ENCODE data around the gene ZDHHC7.
"Not testable (repeated sequence)": the region's sequence is repeated elsewhere in the genome, so short reads cannot be mapped to it uniquely, and the experiment has no call there.

The ZDHHC7 gene

GRCh38 chr16:84938616-84939015 is 72.7 kb downstream of the ZDHHC7 start:
- not testable (repeated sequence) for DNase-seq (ENCODE audit: low read depth)

GRCh38 chr16:84937196-84938005 is 73.9 kb downstream of the ZDHHC7 start:
- DNase-seq (ENCODE audit: low read depth): no peak

DNA sequence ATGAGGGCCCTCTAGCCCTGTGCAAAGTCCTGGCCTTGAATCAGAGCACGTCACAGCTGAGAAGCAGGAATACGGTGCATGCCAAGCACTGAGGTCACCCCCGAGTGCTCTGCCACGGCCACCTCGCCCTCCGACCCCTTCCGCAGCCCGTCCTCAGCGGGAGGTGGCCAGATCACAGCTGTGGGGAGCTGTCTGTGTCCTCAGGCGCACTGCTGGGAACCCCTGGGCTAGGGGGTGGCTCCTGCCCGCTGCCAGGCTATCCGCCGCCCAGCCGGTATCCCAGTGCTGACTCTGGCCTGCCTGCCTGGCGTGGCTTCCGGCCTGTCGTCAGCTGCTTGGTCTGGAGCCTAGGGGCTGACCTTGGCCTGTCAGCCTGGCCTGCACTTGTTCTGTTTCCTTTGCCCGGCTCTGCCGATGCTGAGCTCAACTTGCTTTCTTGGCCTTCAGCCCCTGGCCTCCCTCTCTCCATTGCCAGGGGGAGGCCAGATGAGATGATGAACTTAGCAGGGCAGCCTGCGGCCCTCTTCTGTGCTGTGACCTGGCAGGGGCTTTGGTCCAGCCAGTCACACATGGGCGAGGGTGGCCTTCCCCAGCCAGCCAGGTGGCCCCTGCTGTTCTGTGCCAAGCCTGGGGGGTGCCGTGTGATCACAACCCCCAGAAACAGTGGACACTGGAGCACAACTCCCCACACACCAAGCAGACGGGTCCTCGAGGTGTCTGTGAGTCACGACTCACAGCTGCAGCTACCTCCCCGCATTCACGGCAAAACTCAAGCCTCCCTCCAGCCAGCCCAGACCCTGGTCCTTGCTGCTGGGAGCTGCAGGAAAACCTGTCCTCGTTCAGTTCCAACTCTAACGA is 77.3 kb downstream of the ZDHHC7 start:
- DNase-seq (ENCODE audit: low read depth): no peak

- DNase-seq (ENCODE audit: low read depth): no peak
Observed at GRCh38 chr16:84932681-84933080, 78.7 kb downstream of the ZDHHC7 start.

- no peak for DNase-seq (ENCODE audit: low read depth)
Observed at GRCh38 chr16:84931506-84931905, 79.8 kb downstream of the ZDHHC7 start.

DNA sequence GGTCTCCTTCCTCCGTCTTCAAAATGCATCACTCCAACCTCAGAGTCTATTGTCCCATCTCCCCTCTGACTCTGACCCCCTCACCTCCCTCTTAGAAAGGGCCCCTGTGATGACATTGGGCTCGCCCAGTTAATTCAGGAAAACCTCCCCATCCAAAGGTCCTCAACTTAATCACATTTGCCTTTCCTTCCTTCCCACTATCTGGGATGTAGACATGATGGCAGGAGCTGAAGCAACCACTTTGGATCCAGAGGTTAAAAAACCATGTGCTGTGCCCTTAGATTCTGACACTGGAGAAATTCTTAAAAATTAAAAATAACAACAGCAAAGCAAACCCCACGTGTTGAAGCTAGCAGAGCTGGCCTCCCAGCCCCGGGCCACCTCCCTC is 80.2 kb downstream of the ZDHHC7 start:
- DNase-seq (ENCODE audit: low read depth): no peak

GRCh38 chr16:84930298-84931106 is 80.8 kb downstream of the ZDHHC7 start:
- no peak for DNase-seq (ENCODE audit: low read depth)

DNA sequence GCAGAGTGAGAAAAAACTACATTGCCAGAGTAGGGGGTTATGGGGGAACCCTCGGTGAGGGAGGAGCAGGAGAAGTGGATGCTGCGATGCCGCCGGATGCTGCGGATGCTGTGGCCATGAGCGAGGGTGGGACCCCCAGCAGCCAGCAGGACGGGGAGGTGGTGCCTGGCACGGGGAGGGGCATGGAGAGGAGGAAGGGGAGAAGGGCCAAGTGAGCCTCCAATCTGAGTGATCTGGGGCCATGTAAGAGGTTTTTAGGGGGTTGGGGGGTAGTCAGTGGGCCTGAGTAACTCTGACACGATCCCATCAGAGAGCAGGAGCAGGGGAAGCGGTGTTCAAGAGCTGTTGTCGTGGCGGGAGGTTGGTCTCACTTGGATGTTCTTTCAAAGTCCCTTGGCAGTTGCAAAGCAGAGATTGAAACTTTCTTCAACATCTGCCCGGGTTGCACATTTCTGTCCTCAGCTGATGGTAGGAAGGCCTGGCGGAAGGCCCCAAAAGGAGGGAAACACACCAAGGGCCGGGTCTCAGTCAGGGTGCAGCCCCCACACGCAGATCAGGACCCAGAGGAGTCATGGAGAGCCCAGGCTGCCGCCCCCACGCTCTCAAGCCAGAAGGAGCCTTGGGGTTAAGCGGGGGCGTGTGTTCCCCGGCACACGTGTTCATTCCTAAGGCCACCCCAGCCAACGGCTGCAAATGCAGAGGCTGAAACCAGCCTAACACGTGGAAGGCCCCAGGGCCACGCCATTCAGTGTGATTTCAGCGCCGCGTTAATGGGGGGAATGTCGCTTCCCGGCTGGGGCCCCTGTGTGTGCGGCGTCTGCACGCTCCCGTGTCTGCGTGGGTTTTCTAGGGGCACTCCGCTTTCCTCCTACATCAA is 81.7 kb downstream of the ZDHHC7 start:
- DNase-seq (ENCODE audit: low read depth): no peak

- DNase-seq (ENCODE audit: low read depth): no peak
Observed at GRCh38 chr16:84928679-84929420, 82.5 kb downstream of the ZDHHC7 start.

DNA sequence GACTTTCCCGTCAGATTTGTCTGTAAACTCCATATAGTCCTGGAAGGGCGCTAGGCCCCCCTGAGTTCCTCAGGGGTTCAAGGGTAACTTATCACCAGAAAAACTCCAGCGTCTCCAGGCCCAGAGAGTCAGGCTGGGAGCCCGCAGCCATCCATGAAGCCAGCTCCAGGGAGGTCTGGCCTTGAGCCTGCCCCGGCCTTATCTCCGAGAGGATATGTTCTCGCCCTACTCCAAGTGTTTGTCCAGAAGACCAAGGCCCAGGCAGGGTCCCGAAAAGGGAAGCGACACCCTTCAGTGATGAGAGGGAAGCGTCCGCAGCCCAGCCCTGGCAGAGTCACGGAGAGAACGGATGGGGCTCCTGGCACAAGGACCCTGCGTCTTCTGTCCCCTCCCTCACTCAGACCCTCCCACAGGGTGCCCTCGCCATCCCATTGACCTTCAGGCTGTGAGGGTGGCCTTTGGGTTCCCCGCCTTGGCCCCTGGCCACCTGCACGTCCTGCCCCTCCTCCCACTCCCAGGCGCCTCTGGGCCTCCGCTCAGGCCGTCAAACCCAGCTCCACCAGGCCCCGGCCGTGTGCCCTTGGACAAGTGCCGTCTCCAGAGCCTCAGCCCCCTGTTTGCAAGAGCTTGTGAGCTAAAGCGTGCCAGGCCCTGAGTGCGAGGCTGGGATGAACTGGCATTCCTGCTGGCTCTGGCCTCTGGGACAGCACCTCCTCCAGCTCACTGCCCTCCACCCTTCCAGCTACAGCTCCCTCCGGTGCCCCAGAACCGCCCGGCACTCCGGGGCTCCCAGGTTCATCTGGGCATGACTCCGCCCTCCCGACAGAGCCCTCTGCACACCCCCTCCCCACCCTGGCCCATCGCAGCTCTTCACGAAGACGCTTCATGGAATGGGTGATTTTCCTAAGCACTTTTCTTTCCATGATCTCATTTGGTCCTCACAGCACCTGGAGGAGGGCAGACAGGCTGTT is 83.4 kb downstream of the ZDHHC7 start:
- no peak for DNase-seq (ENCODE audit: low read depth)

- no peak for DNase-seq (ENCODE audit: low read depth)
Observed at GRCh38 chr16:84926462-84926861, 84.9 kb downstream of the ZDHHC7 start.

DNA sequence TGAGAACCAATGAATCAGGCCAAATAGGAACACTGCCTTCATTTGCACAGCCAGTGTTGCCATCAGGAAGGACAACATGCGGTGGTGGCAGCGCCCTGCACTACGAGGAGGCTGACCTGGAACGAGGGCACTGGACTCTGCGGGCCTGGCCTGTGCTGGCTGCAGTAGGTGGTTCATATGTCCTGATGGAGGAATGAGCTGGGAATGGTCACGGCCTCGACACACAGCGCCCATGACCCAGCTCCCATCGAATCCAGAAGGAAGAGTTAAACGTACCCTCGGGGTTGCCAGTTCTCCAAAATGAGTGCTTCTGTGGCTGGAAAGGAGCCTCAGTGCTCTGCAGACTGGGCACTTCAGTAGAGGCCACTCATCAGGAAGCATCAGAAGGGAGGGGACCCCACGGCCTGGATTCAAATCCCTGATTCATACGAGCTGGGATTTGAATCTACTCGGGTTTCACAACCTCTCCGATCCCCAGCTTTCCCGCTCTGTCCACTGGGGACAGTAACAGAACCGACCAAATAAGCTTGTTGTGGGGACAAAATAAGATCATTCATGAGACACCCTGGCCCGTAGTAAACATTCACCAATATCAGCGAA is 85.5 kb downstream of the ZDHHC7 start:
- no peak for DNase-seq (ENCODE audit: low read depth)

- DNase-seq (ENCODE audit: low read depth): no peak
Observed at GRCh38 chr16:84925092-84925772, 86.1 kb downstream of the ZDHHC7 start.

DNA sequence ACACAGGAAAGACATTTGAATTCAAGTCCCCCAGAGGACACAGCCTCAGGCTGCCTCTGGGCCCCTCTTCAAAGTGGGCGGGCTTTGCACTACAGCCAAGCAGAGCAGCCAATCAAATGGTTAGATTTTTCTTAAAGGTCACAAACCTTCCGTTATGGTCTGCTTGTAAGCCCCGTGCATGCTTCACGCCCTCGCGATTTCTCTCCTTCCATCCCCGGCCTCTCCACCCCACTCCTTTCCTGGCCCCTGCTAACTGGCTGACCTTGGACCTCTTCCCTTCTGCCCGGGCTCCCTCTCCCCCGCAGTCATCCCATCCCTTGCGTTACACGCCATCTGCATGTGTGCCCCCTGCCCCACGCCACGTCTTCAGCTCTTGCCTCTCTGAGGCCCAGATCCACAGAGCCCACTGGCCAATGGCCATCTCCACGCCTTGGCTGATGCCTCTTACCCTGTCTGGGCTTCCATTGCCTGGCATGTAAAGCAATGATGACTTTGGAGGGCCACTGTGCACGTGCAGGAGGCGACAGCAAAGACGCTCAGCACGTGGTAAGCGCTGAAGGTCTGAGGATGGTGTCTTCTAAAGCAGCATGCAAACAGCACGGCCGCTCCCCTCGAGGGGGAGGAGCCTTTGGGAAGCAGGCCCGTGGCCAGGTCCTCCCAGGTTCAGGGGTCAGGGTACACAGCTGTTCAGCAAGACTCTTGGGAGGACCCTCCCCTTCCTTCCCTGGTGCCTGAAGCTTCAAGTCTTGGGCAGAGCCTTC is 86.8 kb downstream of the ZDHHC7 start:
- DNase-seq (ENCODE audit: low read depth): no peak
